OCI-LY1 (cell line): Measurements from ENCODE around the gene SMC4.

Experiments
- H2AFZ ChIP-seq: fragments of 200-600 bp; sonication (generic), shearing (Covaris generic); 2 replicates; pipeline ENCODE4 v1.6.0; 2014; ENCODE audit warnings: antibody characterized with exemption, mild to moderate bottlenecking, low read length
- H3F3A ChIP-seq: fragments of 200-600 bp; sonication (generic), shearing (Covaris generic); 2 replicates; pipeline ENCODE4 v1.6.0; 2014; ENCODE audit warnings: mild to moderate bottlenecking, antibody characterized with exemption, low read length, moderate library complexity; ENCODE audit not compliant: insufficient read depth
- H3K27ac ChIP-seq: fragments of 200-600 bp; sonication (generic); 2 replicates; pipeline ENCODE4 v1.5.1; 2014; ENCODE audit warnings: low read length, mixed run types, mild to moderate bottlenecking, low read depth; ENCODE audit not compliant: poor library complexity, severe bottlenecking
- H3K27me3 ChIP-seq: fragments of 200-600 bp; sonication (generic); 2 replicates; pipeline ENCODE4 v1.6.0; 2014; ENCODE audit warnings: antibody characterized with exemption, mild to moderate bottlenecking, low read length, moderate library complexity; ENCODE audit not compliant: insufficient read depth
- H3K36me3 ChIP-seq: fragments of 200-600 bp; sonication (generic); 2 replicates; pipeline ENCODE4 v1.6.1; 2014; ENCODE audit warnings: mild to moderate bottlenecking, antibody characterized with exemption, low read length, moderate library complexity, mixed read lengths; ENCODE audit not compliant: insufficient read depth
- H3K4me1 ChIP-seq: fragments of 200-600 bp; sonication (generic); 2 replicates; pipeline ENCODE4 v1.5.1; 2014; ENCODE audit warnings: mild to moderate bottlenecking, low read length, moderate library complexity; ENCODE audit not compliant: insufficient read depth, severe bottlenecking
- H3K4me2 ChIP-seq: fragments of 200-600 bp; sonication (generic), shearing (Covaris generic); 2 replicates; pipeline ENCODE4 v1.6.1; 2014; ENCODE audit warnings: low read length
- H3K4me3 ChIP-seq: fragments of 200-600 bp; sonication (generic); 2 replicates; pipeline ENCODE4 v1.5.1; 2014; ENCODE audit warnings: low read length, low read depth, mild to moderate bottlenecking, mixed read lengths; ENCODE audit not compliant: poor library complexity, severe bottlenecking
- H3K79me2 ChIP-seq: fragments of 200-600 bp; shearing (Covaris generic); 2 replicates; pipeline ENCODE4 v1.6.1; 2016; ENCODE audit warnings: mixed run types, low read length, mixed read lengths; ENCODE audit not compliant: insufficient read depth
- H3K9ac ChIP-seq: fragments of 200-600 bp; sonication (generic), shearing (Covaris generic); 2 replicates; pipeline ENCODE4 v1.6.1; 2014; ENCODE audit warnings: mild to moderate bottlenecking, low read length, mixed read lengths
- H3K9me2 ChIP-seq: fragments of 200-600 bp; sonication (generic), shearing (Covaris generic); 2 replicates; pipeline ENCODE4 v1.6.1; 2014; ENCODE audit warnings: low read depth, mild to moderate bottlenecking, low read length, mixed read lengths
- H3K9me3 ChIP-seq: fragments of 200-600 bp; shearing (Covaris generic); 2 replicates; pipeline ENCODE4 v1.6.1; 2014; ENCODE audit warnings: low read length, mixed read lengths
- H4K20me1 ChIP-seq: fragments of 200-600 bp; sonication (generic), shearing (Covaris generic); 2 replicates; pipeline ENCODE4 v1.6.0; 2016; ENCODE audit warnings: mild to moderate bottlenecking, low read length; ENCODE audit not compliant: insufficient read depth
- EZH2 ChIP-seq: fragments of 200-600 bp; sonication (generic), shearing (Covaris generic); IDR thresholded peaks from 2 replicates; pipeline ENCODE4 v1.8.0; 2017; ENCODE audit warnings: borderline replicate concordance, mixed run types, mild to moderate bottlenecking, antibody characterized with exemption, low read length, moderate library complexity, mixed read lengths
- TF ChIP-seq, protein P1 (sequence below): fragments of 200-600 bp; sonication (generic), shearing (Covaris generic); IDR thresholded peaks from 2 replicates; pipeline ENCODE4 v1.5.1; 2017; ENCODE audit warnings: mild to moderate bottlenecking, antibody characterized with exemption, low read length, moderate library complexity, mixed read lengths

SMC4 gene

DNA sequence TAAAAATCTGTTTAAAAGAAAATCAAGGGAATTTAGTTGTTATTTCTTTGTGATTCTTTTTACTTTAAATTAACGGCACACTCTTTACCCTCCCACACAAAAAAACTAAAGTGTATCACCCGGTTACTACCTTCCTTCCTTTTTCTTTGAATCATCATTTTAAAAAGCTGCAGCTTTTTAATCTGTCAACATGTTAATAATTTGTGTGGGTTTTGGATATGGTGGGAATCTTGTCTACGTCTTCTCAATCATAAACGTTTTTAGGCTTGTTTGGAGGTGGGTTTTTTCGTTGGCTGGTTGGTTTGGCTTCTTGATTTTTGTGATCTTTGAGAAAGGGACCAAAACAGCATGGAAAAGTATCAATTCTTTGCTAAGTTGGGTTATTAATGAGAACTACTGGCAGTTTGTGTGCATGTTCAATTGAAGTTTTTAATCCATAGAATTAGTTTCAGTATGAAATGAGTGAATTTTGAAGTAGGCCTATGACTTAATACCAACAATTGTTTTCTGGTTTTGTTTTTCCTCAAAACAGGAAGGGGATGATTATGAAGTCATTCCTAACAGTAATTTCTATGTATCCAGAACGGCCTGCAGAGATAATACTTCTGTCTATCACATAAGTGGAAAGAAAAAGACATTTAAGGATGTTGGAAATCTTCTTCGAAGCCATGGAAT lies 4.5 kb downstream of the SMC4 start:
- no peak for TF ChIP-seq EZH2
- TF ChIP-seq, protein P1, sequence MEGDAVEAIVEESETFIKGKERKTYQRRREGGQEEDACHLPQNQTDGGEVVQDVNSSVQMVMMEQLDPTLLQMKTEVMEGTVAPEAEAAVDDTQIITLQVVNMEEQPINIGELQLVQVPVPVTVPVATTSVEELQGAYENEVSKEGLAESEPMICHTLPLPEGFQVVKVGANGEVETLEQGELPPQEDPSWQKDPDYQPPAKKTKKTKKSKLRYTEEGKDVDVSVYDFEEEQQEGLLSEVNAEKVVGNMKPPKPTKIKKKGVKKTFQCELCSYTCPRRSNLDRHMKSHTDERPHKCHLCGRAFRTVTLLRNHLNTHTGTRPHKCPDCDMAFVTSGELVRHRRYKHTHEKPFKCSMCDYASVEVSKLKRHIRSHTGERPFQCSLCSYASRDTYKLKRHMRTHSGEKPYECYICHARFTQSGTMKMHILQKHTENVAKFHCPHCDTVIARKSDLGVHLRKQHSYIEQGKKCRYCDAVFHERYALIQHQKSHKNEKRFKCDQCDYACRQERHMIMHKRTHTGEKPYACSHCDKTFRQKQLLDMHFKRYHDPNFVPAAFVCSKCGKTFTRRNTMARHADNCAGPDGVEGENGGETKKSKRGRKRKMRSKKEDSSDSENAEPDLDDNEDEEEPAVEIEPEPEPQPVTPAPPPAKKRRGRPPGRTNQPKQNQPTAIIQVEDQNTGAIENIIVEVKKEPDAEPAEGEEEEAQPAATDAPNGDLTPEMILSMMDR: no peak
- no peaks in the 10 kb centered on the region; the same call in 1 of the 2 replicates for H4K20me1 ChIP-seq
- H3K4me3 ChIP-seq: peak overlapping the region; percentile 84
- H3K27me3 ChIP-seq: no peaks in the 10 kb centered on the region
- peak overlapping the region; percentile 89 for H3K27ac ChIP-seq
- peaks cover 92% of the 10 kb centered on the region for H3K36me3 ChIP-seq
- H3K9me2 ChIP-seq: no peaks in the 10 kb centered on the region
- H3K9ac ChIP-seq: peak overlapping the region; percentile 90
- no peaks in the 10 kb centered on the region for H3K9me3 ChIP-seq
- H2AFZ ChIP-seq: no peak overlapping the region
- H3K4me2 ChIP-seq: peak overlapping the region; percentile 93
- H3F3A ChIP-seq: peaks cover 7% of the 10 kb centered on the region; the same call in 1 of the 2 replicates
- peaks cover 36% of the 10 kb centered on the region for H3K4me1 ChIP-seq
- H3K79me2 ChIP-seq: peaks cover 95% of the 10 kb centered on the region

DNA sequence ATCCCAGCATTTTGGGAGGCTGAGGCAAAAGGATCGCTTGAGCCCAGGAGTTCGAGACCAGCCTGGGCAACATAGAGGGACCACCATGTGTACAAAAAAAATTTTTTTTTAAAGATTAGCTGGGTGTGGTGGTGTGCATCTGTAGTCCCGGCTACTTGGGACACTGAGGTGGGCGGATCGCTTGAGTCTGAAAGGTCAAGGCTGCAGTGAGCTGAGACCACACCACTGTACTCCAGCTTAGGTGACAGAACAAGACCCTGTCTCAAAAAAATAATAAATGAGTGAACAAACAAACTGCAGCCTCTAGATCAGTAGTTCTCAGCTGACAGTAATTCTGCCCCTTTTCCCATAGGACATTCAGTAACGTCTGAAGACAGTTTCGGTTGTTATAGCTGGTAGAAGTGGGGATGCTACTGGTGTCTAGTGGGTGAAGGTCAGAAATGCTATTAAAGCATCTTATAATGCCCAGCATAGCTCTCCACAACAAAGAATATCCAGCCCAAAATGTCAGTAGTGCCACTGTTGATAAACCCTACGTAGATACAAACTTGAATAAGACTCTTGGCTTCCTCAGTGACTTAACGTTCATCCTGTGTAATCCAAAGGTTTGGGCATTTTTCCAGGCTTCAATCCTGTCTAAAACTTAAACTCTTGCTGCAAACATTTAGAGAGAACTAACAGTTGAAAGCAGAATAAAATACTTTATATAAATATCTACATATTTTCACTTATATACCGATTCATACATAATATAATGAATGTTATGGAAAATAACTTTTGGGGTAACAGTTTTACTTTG lies 10.6 kb downstream of the SMC4 start:
- no peak for TF ChIP-seq EZH2
- TF ChIP-seq, protein P1: no peak
- Histone ChIP-seq H2AFZ (no peak overlapping the region), H3K79me2 (peaks cover 62% of the 10 kb centered on the region), H3K9me3 (no peaks in the 10 kb centered on the region), H3F3A (peaks cover 21% of the 10 kb centered on the region), H3K4me2 (no peak overlapping the region), H3K27ac (no peak overlapping the region), H3K9ac (no peak overlapping the region), H3K9me2 (no peaks in the 10 kb centered on the region), H3K36me3 (peaks cover 96% of the 10 kb centered on the region), H3K4me3 (no peak overlapping the region), H4K20me1 (no peaks in the 10 kb centered on the region; the same call in 1 of the 2 replicates), H3K27me3 (no peaks in the 10 kb centered on the region), H3K4me1 (peaks cover 5% of the 10 kb centered on the region)

GRCh38 chr3:160412477-160412876 lies 13.0 kb downstream of the SMC4 start:
- Histone ChIP-seq H4K20me1 (no peaks in the 10 kb centered on the region), H3K4me1 (no peaks in the 10 kb centered on the region), H3K27me3 (no peaks in the 10 kb centered on the region), H3K9ac (no peak overlapping the region), H3K27ac (no peak overlapping the region), H3K9me3 (no peaks in the 10 kb centered on the region), H3F3A (peaks cover 29% of the 10 kb centered on the region), H2AFZ (no peak overlapping the region), H3K4me3 (no peak overlapping the region), H3K4me2 (no peak overlapping the region), H3K9me2 (no peaks in the 10 kb centered on the region), H3K79me2 (peaks cover 43% of the 10 kb centered on the region), H3K36me3 (peaks cover 96% of the 10 kb centered on the region)
- TF ChIP-seq, protein P1: no peak
- TF ChIP-seq EZH2: no peak
